ENCODE data around the gene HPSE2.
"Not testable (repeated sequence)": the region's sequence is repeated elsewhere in the genome, so short reads cannot be mapped to it uniquely, and the experiment has no call there.

HPSE2 gene

GRCh38 chr10:99002392-99002791 lies 233.3 kb downstream of the HPSE2 start:
- in situ Hi-C loops (cut with HindIII; ENCODE audit: low pct_ligation_motif_present, low sequenced_read_pairs), result no loop called here
- Histone ChIP-seq H3K4me3 (ENCODE audit: low read depth, low read length) (no peak overlapping the region), H3K27me3 (replicated peaks) (no peaks in the 10 kb centered on the region), H3K27ac (no peak overlapping the region), H3K36me3 (replicated peaks) (no peaks in the 10 kb centered on the region)
- no peak for TF ChIP-seq CTCF (IDR thresholded peaks at IDR 0.05; ENCODE audit: low read depth, low read length, missing control alignments)
- no peak for DNase-seq

- Histone ChIP-seq H3K36me3 (replicated peaks) (no peaks in the 10 kb centered on the region), H3K27me3 (replicated peaks) (no peaks in the 10 kb centered on the region), H3K4me3 (ENCODE audit: low read depth, low read length) (no peak overlapping the region), H3K27ac (no peak overlapping the region)
- in situ Hi-C loops (cut with HindIII; ENCODE audit: low pct_ligation_motif_present, low sequenced_read_pairs), result no loop called here
- TF ChIP-seq CTCF (IDR thresholded peaks at IDR 0.05; ENCODE audit: low read depth, low read length, missing control alignments), result no peak
- no peak for DNase-seq
Observed at GRCh38 chr10:98997596-98997995, 238.1 kb downstream of the HPSE2 start.

- DNase-seq, result no peak
- no peak overlapping the region for H3K4me3 ChIP-seq (ENCODE audit: low read depth, low read length)
- H3K36me3 ChIP-seq (replicated peaks), result no peaks in the 10 kb centered on the region
- no peak for TF ChIP-seq CTCF (IDR thresholded peaks at IDR 0.05; ENCODE audit: low read depth, low read length, missing control alignments)
- H3K27ac ChIP-seq, result no peak overlapping the region
- H3K27me3 ChIP-seq (replicated peaks), result no peaks in the 10 kb centered on the region
- in situ Hi-C loops (cut with HindIII; ENCODE audit: low pct_ligation_motif_present, low sequenced_read_pairs), result no loop called here
Observed at GRCh38 chr10:98994030-98994429, 241.6 kb downstream of the HPSE2 start.

GRCh38 chr10:98983751-98984150 lies 251.9 kb downstream of the HPSE2 start:
- DNase-seq; in situ Hi-C loops (cut with HindIII; ENCODE audit: low pct_ligation_motif_present, low sequenced_read_pairs); H3K36me3 ChIP-seq (replicated peaks); H3K27ac ChIP-seq; H3K27me3 ChIP-seq (replicated peaks); H3K4me3 ChIP-seq (ENCODE audit: low read depth, low read length): not testable (repeated sequence)

GRCh38 chr10:98980353-98980752 lies 255.3 kb downstream of the HPSE2 start:
- TF ChIP-seq CTCF (IDR thresholded peaks at IDR 0.05; ENCODE audit: low read depth, low read length, missing control alignments), result no peak
- Histone ChIP-seq H3K27me3 (replicated peaks) (no peaks in the 10 kb centered on the region), H3K36me3 (replicated peaks) (no peaks in the 10 kb centered on the region), H3K4me3 (ENCODE audit: low read depth, low read length) (no peak overlapping the region), H3K27ac (no peak overlapping the region)
- in situ Hi-C loops (cut with HindIII; ENCODE audit: low pct_ligation_motif_present, low sequenced_read_pairs), result no loop called here
- no peak for DNase-seq

GRCh38 chr10:98971464-98971863 lies 264.2 kb downstream of the HPSE2 start:
- no peak for DNase-seq
- in situ Hi-C loops (cut with HindIII; ENCODE audit: low pct_ligation_motif_present, low sequenced_read_pairs), result no loop called here
- Histone ChIP-seq H3K27ac (no peak overlapping the region), H3K36me3 (replicated peaks) (no peaks in the 10 kb centered on the region), H3K4me3 (ENCODE audit: low read depth, low read length) (no peak overlapping the region), H3K27me3 (replicated peaks) (no peaks in the 10 kb centered on the region)
- no peak for TF ChIP-seq CTCF (IDR thresholded peaks at IDR 0.05; ENCODE audit: low read depth, low read length, missing control alignments)
